WTC11 (cell line): Measurements from ENCODE around the gene PHC2.

Experiments
- ATF6 ChIP-seq: sonication (generic); formaldehyde crosslinking; IDR thresholded peaks from 2 replicates; pipeline ENCODE4 v1.8.1; 2023; ENCODE audit warnings: mild to moderate bottlenecking, missing genetic modification reagents
- CTCF ChIP-seq: fragments of 200-600 bp; IDR thresholded peaks from 2 replicates; pipeline ENCODE4 v1.8.0; 2022; ENCODE audit warnings: antibody characterized with exemption
- FOXK1 ChIP-seq: sonication (generic); formaldehyde crosslinking; IDR thresholded peaks from 2 replicates; pipeline ENCODE4 v1.8.0; 2022; ENCODE audit warnings: mild to moderate bottlenecking, moderate library complexity, missing genetic modification reagents
- GABPB1 ChIP-seq: sonication (generic); formaldehyde crosslinking; IDR thresholded peaks from 2 replicates; pipeline ENCODE4 v1.8.1; 2023; ENCODE audit warnings: mild to moderate bottlenecking, missing genetic modification reagents
- JUN ChIP-seq: sonication (generic); formaldehyde crosslinking; IDR thresholded peaks from 2 replicates; pipeline ENCODE4 v1.8.0; 2023; ENCODE audit warnings: mild to moderate bottlenecking, missing genetic modification reagents
- RELA ChIP-seq: sonication (generic); formaldehyde crosslinking; IDR thresholded peaks from 2 replicates; pipeline ENCODE4 v1.8.1; 2022; ENCODE audit warnings: missing genetic modification reagents, mild to moderate bottlenecking, borderline replicate concordance
- SOX15 ChIP-seq: fragments of 250-450 bp; sonication (Bioruptor Pico); IDR thresholded peaks from 2 replicates; pipeline ENCODE4 v1.9.0; 2021; ENCODE audit warnings: mild to moderate bottlenecking
- TCF7 ChIP-seq: sonication (generic); formaldehyde crosslinking; IDR thresholded peaks from 2 replicates; pipeline ENCODE4 v1.8.0; 2022; ENCODE audit warnings: mild to moderate bottlenecking, low read depth, missing genetic modification reagents, moderate library complexity
- ZNF396 ChIP-seq: fragments of 250-450 bp; sonication (Bioruptor Pico); IDR thresholded peaks from 2 replicates; pipeline ENCODE4 v1.8.0; 2021; ENCODE audit warnings: mild to moderate bottlenecking, moderate library complexity, borderline replicate concordance
- TF ChIP-seq, protein P1 (sequence below): fragments of 250-450 bp; sonication (Bioruptor Pico); conservative IDR thresholded peaks from 2 replicates; pipeline ENCODE4 v1.9.0; 2021; ENCODE audit warnings: mild to moderate bottlenecking
- TF ChIP-seq, protein P2 (sequence below): sonication (generic); formaldehyde crosslinking; IDR thresholded peaks from 2 replicates; pipeline ENCODE4 v1.8.1; 2023; ENCODE audit warnings: mild to moderate bottlenecking, missing genetic modification reagents, moderate library complexity
- TF ChIP-seq, protein P3 (sequence below): sonication (generic); formaldehyde crosslinking; IDR thresholded peaks from 2 replicates; pipeline ENCODE4 v1.8.0; 2022; ENCODE audit warnings: mild to moderate bottlenecking, missing genetic modification reagents
- TF ChIP-seq, protein P4 (sequence below): sonication (generic); formaldehyde crosslinking; IDR thresholded peaks from 2 replicates; pipeline ENCODE4 v1.8.0; 2022; ENCODE audit warnings: mild to moderate bottlenecking, missing genetic modification reagents

DNA sequence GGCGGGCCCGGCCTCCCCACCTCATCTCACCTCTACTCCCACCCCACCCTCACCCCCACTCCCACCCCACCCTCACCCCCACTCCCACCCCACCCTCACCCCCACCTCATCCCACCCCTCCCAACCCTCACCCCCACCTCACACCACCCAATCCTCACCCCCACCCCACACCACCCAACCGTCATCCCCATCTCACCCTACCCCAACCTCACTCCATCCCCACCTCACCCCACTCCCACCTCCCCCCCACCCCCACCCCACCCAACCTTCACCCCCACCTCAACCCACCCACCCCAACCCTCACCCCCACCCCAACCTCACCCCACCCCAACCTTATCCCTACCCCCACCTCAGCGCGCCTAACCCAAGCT is 123.4 kb downstream of the PHC2 start:
- TF ChIP-seq SOX15: no peak
- TF ChIP-seq JUN (CRISPR knock-in tag): no peak
- no peak for TF ChIP-seq CTCF
- TF ChIP-seq, protein P1, sequence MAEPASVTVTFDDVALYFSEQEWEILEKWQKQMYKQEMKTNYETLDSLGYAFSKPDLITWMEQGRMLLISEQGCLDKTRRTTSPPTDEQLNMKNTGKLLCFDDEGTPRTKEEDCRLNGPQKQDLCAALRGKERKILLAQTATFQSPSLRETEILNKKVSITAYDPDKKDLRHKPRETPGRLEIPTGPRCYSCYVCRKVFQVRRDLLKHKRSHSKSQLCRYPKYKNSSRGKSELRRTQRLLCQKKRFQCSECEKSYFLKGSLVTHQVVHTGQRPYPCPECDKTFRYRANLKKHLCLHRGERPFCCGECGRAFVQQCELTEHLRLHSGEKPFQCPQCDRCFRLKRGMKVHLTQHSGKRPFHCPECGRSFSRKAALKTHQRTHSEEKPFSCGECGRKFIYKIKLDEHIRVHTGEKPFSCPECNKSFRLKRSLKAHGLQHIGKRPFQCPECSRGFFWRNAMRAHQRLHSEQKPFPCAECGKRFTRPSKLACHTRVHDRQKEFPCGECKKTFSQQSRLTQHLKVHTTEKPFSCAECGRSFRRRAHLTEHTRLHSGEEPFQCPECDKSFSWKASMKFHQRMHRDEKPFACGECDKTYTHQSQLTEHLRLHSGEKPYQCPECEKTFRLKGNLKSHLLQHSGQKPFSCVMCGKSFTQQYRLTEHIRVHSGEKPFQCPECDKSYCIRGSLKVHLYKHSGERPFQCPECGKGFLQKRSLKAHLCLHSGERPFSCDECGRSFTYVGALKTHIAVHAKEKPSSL (CRISPR knock-in tag): no peak
- no peak for TF ChIP-seq ATF6 (CRISPR knock-in tag)
- TF ChIP-seq FOXK1 (CRISPR knock-in tag): no peak
- TF ChIP-seq, protein P2, sequence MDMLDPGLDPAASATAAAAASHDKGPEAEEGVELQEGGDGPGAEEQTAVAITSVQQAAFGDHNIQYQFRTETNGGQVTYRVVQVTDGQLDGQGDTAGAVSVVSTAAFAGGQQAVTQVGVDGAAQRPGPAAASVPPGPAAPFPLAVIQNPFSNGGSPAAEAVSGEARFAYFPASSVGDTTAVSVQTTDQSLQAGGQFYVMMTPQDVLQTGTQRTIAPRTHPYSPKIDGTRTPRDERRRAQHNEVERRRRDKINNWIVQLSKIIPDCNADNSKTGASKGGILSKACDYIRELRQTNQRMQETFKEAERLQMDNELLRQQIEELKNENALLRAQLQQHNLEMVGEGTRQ (CRISPR knock-in tag): no peak
- TF ChIP-seq GABPB1 (CRISPR knock-in tag): no peak
- no peak for TF ChIP-seq ZNF396
- no peak for TF ChIP-seq RELA (CRISPR knock-in tag)
- TF ChIP-seq, protein P3, sequence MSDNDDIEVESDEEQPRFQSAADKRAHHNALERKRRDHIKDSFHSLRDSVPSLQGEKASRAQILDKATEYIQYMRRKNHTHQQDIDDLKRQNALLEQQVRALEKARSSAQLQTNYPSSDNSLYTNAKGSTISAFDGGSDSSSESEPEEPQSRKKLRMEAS (CRISPR knock-in tag): no peak
- TF ChIP-seq TCF7 (CRISPR knock-in tag): no peak
- TF ChIP-seq, protein P4, sequence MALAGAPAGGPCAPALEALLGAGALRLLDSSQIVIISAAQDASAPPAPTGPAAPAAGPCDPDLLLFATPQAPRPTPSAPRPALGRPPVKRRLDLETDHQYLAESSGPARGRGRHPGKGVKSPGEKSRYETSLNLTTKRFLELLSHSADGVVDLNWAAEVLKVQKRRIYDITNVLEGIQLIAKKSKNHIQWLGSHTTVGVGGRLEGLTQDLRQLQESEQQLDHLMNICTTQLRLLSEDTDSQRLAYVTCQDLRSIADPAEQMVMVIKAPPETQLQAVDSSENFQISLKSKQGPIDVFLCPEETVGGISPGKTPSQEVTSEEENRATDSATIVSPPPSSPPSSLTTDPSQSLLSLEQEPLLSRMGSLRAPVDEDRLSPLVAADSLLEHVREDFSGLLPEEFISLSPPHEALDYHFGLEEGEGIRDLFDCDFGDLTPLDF: no peak
